T-helper 22 cell (primary cell): ENCODE data around the gene SNX9.

ENCODE experiments used
- DNase-seq: peaks from one replicate; pipeline ENCODE4 v3.0.0-alpha.2; 2020; ENCODE audit warnings: low read depth

SNX9 gene

DNA sequence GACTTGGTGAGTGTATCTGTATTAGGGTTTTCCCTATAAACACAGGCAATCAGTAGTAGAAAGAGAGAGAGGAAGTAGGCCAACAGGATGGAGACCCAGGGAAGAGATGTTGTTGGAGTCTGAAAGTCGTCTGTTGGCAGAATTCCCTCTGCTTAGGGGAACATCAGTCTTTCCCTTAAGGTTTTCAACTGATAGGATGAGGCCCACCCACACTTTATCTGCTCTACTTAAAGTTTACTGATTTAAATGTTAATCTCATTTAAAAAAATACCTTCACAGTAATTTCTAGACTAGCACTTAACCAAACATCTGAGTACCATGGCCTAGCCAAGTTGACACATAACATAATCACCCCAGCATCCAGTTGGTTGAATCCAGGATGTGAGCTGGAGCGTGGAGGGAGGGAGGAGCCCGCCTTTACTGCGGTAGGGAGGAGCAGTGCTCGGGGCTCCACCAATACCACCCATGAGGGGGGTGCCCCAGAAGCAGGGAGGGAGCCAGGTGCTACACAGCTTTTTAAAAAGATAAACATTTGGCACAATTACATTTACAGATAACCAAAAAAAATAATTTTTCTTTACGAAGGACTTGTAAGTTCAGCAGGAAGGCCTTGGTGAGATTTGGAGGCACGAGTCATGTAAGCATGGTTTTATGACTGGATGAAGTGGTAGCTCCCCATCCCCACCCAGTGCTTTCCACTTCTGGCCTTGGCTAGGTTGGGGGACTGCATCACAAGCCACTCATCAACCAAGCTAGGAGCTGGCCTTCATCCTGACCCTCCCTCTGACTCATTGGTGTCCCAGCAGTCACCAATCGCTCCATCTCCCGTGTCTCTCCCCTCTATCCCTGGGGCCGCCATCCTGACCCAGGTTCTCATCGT, 18.4 kb upstream of the SNX9 start:
- no peak for DNase-seq

GRCh38 chr6:157806131-157806855, 16.8 kb upstream of the SNX9 start:
- DNase-seq: no peak

DNA sequence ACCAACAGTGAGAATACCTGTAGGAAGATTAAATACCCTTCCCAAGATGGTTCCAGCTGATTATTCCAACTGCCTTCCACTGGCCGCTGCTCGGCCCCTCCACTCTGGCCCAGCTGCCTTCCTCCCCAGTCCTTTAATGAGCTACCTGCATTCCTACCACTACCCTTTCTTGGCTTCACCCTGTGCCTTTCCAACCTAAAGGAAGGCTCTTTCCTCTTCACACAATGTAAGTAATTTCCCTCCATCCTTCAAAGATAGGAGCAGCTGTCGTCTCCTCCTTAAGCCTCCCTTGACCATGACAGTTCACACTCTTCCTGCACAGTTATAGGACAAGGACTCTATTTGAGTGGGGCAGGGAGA, 16.2 kb upstream of the SNX9 start:
- no peak for DNase-seq

DNA sequence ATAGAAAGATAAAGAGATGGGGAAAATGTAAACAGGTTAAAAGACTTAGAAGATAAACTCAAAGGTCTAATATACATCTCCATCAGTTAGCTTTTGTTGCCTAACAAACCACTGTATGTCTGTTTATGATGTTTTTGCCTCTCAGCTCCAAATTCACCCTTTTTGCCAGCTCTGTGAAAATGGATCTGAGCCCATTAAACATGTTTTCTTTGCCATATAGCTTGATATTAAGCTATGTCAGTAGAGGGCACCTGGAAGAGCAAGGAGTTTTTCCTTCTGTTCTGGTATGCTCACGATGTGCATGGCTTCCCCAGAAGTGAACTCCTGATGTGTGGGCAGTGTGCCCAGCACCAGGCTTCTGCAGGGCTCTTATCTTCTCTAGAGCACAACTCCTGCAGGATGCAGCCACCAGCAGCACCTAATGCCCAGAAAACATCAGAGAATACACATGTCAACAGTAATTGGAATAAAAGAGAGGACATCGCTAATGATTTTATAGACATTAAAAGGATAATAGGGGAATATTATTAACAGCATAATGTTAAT, 14.6 kb upstream of the SNX9 start:
- DNase-seq: no peak

GRCh38 chr6:157809613-157810012, 13.4 kb upstream of the SNX9 start:
- DNase-seq: no peak

DNA sequence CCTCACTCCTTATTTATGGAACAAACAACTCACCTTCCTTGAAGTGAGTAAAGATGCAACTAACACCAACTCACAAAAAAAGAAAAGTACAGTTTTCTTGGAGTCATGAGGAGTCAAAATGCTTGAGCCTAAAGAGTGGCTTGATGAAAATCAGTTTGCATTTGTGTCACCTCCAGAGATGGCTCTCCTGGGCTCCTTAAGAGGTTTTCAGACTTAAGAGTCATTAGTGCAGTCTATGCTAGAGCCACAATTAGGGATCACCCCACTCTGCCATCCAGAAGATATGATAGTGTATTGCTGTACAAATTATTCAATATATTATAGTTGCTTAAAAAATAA, 11.9 kb upstream of the SNX9 start:
- DNase-seq: no peak

DNA sequence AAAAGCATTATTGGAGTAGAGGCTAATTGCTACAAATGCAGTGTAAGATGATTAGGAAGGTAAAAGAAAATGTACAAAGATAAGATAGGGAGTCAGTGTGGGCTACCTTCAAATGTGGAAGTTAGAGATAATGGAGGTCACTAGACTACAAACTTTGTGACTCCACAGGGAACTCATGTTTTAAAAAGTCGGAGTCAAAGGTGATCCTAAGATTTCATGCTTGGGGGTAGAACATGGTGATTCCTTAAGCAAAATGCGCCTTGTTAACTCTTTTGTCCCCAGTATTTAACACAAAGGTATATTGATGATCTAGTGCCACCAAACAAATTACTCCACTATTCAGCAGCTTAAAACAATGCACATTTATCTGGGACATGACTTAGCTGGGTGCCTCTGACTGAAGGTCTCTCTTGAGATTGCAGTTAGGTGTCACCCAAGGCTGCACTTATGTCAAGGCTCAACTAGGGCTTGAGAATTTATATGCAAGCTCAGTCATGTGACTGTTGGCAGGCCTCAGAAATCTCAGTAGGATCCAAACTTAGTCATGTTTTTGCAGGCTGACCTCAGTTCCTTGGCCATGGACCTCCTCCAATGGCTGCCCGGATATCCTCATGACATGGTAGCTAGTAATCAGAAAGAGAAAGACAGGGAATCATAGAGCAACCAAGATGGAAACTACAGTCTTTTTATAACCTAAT, 11.4 kb upstream of the SNX9 start:
- no peak for DNase-seq

DNA sequence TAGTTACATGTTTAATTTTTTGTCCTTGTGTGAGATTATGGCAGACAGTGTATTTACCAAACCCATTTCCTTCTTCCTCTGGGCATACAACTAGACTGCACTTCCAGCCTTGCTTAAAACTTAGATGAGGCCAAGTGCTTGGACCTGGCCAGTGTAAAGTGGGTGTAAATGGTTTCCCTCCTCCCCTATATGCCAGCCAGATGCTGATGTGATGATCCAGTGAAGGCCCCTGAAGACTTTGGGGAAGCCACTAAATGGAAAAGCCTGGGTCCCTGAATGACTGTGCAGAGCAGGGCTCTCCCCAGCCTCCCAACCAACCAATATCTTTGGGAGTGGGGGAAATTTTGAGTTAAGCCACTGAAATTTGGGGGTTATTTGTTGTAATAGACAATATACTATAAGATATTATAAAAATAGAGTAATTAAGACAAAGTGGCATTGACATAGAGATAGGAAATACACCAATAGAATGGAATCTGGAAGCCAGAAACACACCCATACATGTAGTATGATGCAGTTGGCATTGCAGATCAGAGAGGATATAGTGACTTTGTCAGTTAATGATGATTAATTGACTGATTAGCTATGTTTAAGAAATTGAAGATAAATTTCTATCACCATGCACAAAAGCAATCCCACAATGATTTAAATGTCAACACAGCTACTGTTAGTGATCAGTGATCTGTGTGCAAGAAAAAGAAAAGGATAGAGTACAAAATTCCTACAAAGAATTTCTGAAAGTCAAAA, 10.4 kb upstream of the SNX9 start:
- no peak for DNase-seq

DNA sequence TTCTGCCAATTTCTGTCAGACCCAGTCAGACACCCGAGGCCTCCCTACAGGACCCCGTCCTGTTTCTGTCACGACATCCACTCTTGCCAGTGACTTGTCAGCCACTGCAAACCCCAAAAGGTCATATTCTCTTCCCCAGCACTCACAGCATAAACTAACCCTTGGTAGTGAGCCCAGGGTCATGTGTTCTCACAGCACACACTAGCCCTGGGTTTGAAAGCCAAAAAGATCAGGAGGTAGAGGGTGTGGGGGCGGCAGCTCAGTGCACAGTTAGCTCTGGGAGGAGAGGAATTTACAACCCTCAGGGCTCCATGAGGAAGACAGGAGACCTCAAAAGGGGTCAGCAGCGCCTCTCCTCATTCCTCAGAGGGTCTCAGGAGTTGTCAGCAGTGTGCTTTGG, 9.9 kb upstream of the SNX9 start:
- no peak for DNase-seq

DNA sequence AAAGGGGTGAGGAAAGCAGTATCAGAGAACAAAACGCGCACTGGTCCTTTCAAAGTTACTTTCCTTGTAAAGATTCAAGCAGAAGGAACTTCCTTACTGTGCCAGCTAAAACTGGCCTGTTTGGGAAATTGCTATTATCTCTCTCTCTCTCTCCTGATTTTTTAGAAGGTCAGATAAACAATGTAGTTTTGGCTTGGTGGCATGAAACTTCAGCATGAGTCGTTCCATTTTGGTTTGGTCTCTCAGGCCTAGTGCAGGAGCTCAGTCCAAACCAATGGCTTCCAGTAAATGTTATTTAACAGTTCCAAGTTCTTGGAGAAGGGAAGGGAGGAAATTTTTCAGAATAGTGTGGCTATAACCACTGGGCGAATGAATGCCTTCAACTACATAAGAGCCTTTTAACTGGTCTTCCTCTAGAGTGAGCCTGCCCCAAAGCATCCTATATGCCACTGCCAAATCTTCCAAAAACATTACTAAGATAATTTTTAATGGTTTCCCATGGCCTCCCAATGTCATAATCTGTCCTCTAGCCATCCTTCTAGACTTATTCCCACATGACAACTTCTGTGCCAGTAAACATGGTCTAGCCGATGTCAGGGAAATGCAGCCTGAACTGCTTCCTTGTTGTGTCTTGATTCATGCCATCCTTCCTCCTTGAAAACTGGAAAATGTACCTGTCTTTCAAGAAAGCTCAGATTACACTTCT, 9.1 kb upstream of the SNX9 start:
- no peak for DNase-seq

GRCh38 chr6:157814883-157815282, 8.2 kb upstream of the SNX9 start:
- DNase-seq: no peak

DNA sequence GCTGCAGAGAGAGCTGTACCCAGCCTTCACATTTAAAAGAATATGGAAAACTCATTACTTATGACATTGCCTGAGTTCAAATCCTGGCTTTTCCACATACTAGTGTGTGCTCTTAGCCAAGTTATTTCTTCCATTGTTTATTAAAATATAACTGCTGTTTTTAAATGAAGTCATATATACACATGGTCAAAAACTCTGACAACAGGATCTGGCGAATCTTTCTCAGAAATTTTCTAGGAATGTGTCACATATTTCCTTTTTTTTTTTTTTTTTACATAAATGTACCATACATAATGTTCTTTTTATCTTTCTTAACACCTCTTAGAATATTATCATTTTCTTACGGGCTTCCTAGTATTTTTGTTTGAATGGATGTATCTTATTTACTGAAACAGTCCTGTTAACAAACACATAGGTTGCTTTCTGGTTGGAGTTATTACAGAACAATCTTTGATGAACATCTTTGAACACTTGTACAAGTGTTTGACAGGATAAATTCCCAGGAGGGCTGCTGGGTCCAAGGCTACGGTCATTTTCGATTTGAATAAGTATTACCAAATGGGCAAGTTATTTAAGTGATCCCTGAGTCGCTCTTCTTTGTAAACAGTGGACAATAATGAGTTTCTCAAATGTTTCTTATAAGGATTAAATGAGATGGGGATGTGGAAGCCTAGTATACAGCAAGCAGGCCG, 1.6 kb upstream of the SNX9 start:
- DNase-seq: no peak

DNA sequence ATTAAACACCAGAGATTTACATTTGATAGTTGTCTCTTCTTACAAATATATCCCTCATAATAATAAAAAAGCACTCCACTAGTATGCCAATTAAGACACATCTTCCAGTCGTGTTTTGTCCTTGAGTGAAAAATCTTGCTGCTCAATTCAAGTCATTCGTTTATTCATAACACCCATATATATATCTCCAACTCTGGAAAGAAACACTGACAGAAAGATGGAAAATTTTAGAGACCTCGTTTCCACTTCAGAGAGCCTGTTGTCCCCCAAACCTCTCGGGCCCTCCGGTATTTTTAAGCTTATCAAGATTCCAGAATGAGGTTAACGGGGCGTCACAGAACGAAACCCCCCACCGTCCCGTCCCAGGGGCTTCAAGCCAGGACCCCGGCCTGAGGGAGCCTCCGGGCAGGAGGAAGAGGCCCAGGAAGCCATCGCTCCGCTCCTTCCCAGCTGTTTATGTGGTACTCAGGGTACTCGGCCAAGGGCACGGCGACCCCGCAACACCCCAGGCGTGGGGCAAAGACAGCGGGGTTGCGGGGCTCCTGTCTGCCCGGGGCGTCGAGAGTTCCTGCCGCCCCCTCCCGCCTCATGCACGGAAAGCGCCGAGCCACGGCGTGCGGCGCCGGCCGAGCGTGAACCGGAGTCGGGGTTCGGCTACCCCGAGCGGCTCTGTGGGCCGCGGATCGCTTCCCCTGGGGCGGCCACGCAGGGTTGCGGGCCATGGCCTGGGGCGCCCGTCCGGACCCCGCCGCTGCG, 623 bp upstream of the SNX9 start:
- DNase-seq: no peak

DNA sequence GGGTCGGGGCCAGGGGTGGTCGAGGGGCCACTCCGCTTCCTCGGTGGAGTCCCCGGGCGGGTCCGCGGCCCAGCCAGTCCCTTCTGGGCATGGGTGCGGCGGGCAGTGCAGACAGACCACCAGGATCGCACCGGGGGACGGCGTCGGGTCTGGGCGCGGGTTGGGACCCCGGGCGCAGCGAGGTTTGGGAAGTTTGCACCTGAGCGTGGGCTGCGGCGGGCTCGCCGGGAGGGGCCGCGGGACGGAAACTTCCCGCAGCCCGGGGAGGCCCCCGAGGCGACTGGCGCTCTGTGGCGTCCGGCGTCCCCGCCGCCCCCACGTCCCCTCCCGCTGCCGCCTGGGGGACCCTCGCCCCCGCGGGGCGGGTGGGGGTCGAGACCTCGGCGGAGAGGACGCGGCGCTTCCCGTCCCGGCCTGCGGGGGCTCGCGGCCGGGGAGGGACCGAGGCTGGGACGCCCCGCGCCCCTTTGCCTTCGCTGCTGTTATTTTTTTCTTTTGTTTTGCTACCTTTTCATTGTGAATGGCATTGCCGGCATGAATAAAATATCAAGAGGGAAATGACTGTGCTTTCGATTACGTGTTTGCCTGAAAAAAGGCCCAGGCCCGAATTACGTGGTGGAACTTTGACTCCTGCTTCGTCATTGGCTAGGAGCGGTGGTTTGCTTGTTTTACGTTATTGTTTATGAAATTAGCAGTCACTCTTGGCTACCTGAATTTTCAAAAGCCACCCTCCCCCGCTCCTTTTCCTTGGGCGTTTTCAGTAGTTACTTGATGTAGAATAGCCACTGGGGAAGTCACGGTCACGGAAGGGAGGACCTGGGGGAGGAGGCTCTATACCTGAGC, 703 bp downstream of the SNX9 start:
- DNase-seq: peak; percentile 71

DNA sequence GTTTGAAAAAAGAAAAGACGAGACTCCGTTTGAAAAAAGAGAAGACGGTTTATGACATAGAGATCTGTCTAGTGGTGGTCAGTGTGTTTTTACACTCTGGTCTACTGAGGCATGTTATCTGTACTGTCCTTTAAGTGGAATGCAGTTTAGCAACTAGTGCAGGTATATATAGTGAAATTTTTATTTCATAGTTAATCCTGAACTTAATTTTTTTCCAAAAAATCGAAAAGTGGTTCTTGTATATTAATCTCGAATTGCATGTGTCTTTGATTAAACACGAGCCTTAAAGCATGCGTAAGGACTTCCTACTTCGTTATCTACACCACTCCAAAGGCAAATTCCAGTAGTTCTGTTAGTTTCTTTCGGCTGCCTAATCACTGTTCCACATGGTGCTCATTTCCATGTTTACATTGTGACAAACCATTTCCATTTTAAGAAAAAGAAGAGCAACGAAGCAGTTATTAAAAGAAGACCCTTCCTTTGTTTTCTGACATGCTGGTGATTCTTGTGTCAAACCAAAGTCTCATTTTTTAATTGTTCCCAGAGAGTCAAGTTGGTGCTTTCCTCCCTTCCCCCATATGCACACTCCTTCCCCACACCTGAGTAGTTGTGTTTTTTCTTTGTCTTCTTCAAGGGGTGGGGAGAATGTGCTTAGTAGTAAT, 2.3 kb downstream of the SNX9 start:
- DNase-seq: no peak

- DNase-seq: no peak
These were observed 7.4 kb downstream of the SNX9 start for GRCh38 chr6:157830354-157831017.

DNA sequence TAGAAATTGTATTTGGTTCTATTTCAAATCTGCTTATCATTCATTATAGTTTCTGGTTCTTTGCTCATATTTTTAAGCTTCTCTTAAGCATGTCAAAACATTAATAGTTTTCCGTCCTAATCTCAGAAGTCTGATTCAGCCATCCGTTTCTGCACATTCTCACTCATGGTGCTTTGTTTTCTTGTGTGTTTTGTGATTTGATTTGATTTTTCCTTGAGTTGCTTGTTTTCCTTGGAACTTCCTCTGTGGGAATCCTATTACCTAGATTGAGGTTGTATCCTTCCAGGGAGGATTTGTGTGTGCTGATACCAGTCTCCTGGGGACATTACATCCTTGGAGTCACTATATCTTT, 7.9 kb downstream of the SNX9 start:
- DNase-seq: no peak
